ENCODE measurements around the gene KCNH4. TPM values are rescaled to one million over a fixed set of nuclear protein-coding genes. Genes with fewer than 3 reads are reported as not detected.

KCNH4 gene
- total and polyA plus RNA-seq, 2 donors (not counting 1 experiment from before 2014, with no cell fraction given), result 0.62 to 1.0 TPM

GRCh38 chr17:42118545-42118944 is 62.4 kb downstream of the KCNH4 start:
- CTCF ChIA-PET, result interaction anchor here (0.9 to 7.0 kb wide), 20 partner anchors 9 to 156 kb away, joined by 3 to 104 read pairs (median 4); partner anchors contain the start of genes CNP, DNAJC7, GHDC and KCNH4
- Histone ChIP-seq H3K27ac (ENCODE audit: low read length in 2 of 2) (no peak overlapping the region), H3K4me3 (ENCODE audit: control extremely low read depth in 1 of 5, extremely low read depth in 1 of 5, insufficient read depth in 1 of 5, low read depth in 2 of 5, low read length in 4 of 5) (no peak overlapping the region), H4K20me1 (ENCODE audit: control insufficient read depth, insufficient read depth, low read length, poor library complexity, severe bottlenecking) (no peaks in the 10 kb centered on the region), H3K9ac (ENCODE audit: low read length) (no peak overlapping the region), H3K79me2 (ENCODE audit: control insufficient read depth, insufficient read depth, low read length) (peaks cover 8% of the 10 kb centered on the region), H3K4me2 (replicated peaks; ENCODE audit: low read depth, low read length, poor library complexity, severe bottlenecking) (no peak overlapping the region), H3K9me3 (ENCODE audit: control extremely low read depth in 1 of 3, control insufficient read depth in 2 of 3, insufficient read depth in 1 of 3, low read length in 2 of 3) (no peaks in the 10 kb centered on the region), H3K4me1 (ENCODE audit: control insufficient read depth in 2 of 2, insufficient read depth in 2 of 2, low read length in 2 of 2) (peaks cover 25 to 42% of the 10 kb centered on the region in 2 donors), H3K36me3 (replicated peaks in 1 of 2; ENCODE audit: control extremely low read depth in 1 of 2, control insufficient read depth in 1 of 2, extremely low read depth in 1 of 2, insufficient read depth in 2 of 2, low read length in 1 of 2) (peaks cover 0 to 25% of the 10 kb centered on the region in 2 experiments), H2AFZ (ENCODE audit: insufficient read depth, low read depth, low read length, poor library complexity, severe bottlenecking) (no peak overlapping the region), H3K27me3 (replicated peaks in 1 of 4; ENCODE audit: control extremely low read depth in 1 of 4, control insufficient read depth in 3 of 4, insufficient read depth in 4 of 4, low read length in 3 of 4) (no peaks in the 10 kb centered on the region)
- H3K4me1 Mint-ChIP-seq, result peaks cover 46% of the 10 kb centered on the region
- H3K4me3 Mint-ChIP-seq, result peak overlapping the region; percentile 58
- 92% methylated on average over 2 of the region's 2 CpGs for WGBS (ENCODE audit: insufficient coverage)
- intact Hi-C loops (cut with micrococcal nuclease), result loop anchor here (10.0 kb wide), 1 partner anchor 266 kb away; the partner anchor contains the start of gene STAT3
- no peaks in the 10 kb centered on the region for H3K9me3 Mint-ChIP-seq (ENCODE audit: insufficient read depth)
- DNase-seq, result peak; percentile 64
- TF ChIP-seq CTCF (IDR thresholded peaks at IDR 0.05), result peak; percentile 58
- TF ChIP-seq EZH2 (IDR thresholded peaks at IDR 0.05; ENCODE audit: borderline replicate concordance, insufficient read depth, low read depth, low read length, poor library complexity, severe bottlenecking), result no peak
- no peak for ATAC-seq (ENCODE audit: low read depth)
- POLR2A ChIA-PET, result no interaction called here
- no peaks in the 10 kb centered on the region for H3K27me3 Mint-ChIP-seq
- H3K27ac Mint-ChIP-seq, result peak overlapping the region; percentile 46

- Histone ChIP-seq H3K4me3 (ENCODE audit: control extremely low read depth in 1 of 5, extremely low read depth in 1 of 5, insufficient read depth in 1 of 5, low read depth in 2 of 5, low read length in 4 of 5) (no peak overlapping the region), H3K4me1 (ENCODE audit: control insufficient read depth in 2 of 2, insufficient read depth in 2 of 2, low read length in 2 of 2) (peaks cover 27 to 46% of the 10 kb centered on the region in 2 donors), H3K4me2 (replicated peaks; ENCODE audit: low read depth, low read length, poor library complexity, severe bottlenecking) (no peak overlapping the region), H3K9me3 (ENCODE audit: control extremely low read depth in 1 of 3, control insufficient read depth in 2 of 3, insufficient read depth in 1 of 3, low read length in 2 of 3) (no peaks in the 10 kb centered on the region), H3K79me2 (ENCODE audit: control insufficient read depth, insufficient read depth, low read length) (peaks cover 8% of the 10 kb centered on the region), H3K9ac (ENCODE audit: low read length) (no peak overlapping the region), H2AFZ (ENCODE audit: insufficient read depth, low read depth, low read length, poor library complexity, severe bottlenecking) (no peak overlapping the region), H4K20me1 (ENCODE audit: control insufficient read depth, insufficient read depth, low read length, poor library complexity, severe bottlenecking) (no peaks in the 10 kb centered on the region), H3K36me3 (replicated peaks in 1 of 2; ENCODE audit: control extremely low read depth in 1 of 2, control insufficient read depth in 1 of 2, extremely low read depth in 1 of 2, insufficient read depth in 2 of 2, low read length in 1 of 2) (peaks cover 0 to 30% of the 10 kb centered on the region in 2 experiments), H3K27me3 (replicated peaks in 1 of 4; ENCODE audit: control extremely low read depth in 1 of 4, control insufficient read depth in 3 of 4, insufficient read depth in 4 of 4, low read length in 3 of 4) (no peaks in the 10 kb centered on the region), H3K27ac (ENCODE audit: low read length in 2 of 2) (no peak overlapping the region)
- intact Hi-C loops (cut with micrococcal nuclease), result loop anchor here (10.0 kb wide), 1 partner anchor 267 kb away; the partner anchor contains the start of gene STAT3
- WGBS (ENCODE audit: insufficient coverage), result 100% methylated on average over 2 of the region's 4 CpGs
- Mint-ChIP-seq H3K4me1 (peaks cover 45% of the 10 kb centered on the region), H3K4me3 (peak overlapping the region; percentile 58), H3K27me3 (no peaks in the 10 kb centered on the region), H3K27ac (peak overlapping the region; percentile 46), H3K9me3 (ENCODE audit: insufficient read depth) (no peaks in the 10 kb centered on the region)
- DNase-seq (no peak), ATAC-seq (ENCODE audit: low read depth) (no peak)
- CTCF ChIA-PET, result interaction anchor here (0.9 to 7.0 kb wide), 18 partner anchors 10 to 155 kb away, joined by 3 to 104 read pairs (median 4); partner anchors contain the start of genes CNP, DNAJC7, GHDC and KCNH4
- TF ChIP-seq CTCF (IDR thresholded peaks at IDR 0.05) (no peak), EZH2 (IDR thresholded peaks at IDR 0.05; ENCODE audit: borderline replicate concordance, insufficient read depth, low read depth, low read length, poor library complexity, severe bottlenecking) (no peak)
- POLR2A ChIA-PET, result no interaction called here
Measured at GRCh38 chr17:42118126-42118510, 62.8 kb downstream of the KCNH4 start.

Measured in B cell (primary cell).